K562 (cell line): ENCODE data around the gene ADD3. TPM values are rescaled to one million over a fixed set of nuclear protein-coding genes. Genes with fewer than 3 reads are reported as not detected.

Experiments
- ATAC-seq: fragments of 200-7000 bp; cut with Tn5 transposase; 3 replicates; pipeline ENCODE4 v1.9.1; 2020; ENCODE audit warnings: moderate library complexity
- BruUV-seq: library from RNA; stranded (reverse); fragments of 400-500 nt; replicated peaks from 2 replicates; lab custom pipeline; 2021; lab: Mats Ljungman, UMichigan
- CTCF ChIA-PET: fragments of 300-600 bp; formaldehyde crosslinking; extraction: SDS; loops from one replicate; lab custom pipeline; 2021; ENCODE audit warnings: low intra/inter-chr PET ratio; lab: Yijun Ruan, JAX
- POLR2A ChIA-PET: fragments of 300-600, 350-650 bp; sonication (Branson Sonifier 250); formaldehyde crosslinking; extraction: SDS; loops from one replicate; lab custom pipeline; 2021; ENCODE audit warnings: antibody characterized with exemption, inconsistent platforms; lab: Yijun Ruan, JAX
- DNase-seq, 4 experiments: peaks; one replicate each; pipeline versions ENCODE4 v3.0.0 to v3.0.0-alpha.2; 2011 to 2018; ENCODE audit warnings: low spot score in 3 of 4, mixed read lengths in 3 of 4; ENCODE audit errors: extremely low read depth in 1 of 4
- FAIRE-seq: peaks from 2 replicates; lab custom pipeline; 2011; peaks lifted over from hg19 to GRCh38; lab: Jason Lieb, UNC
- H2AFZ ChIP-seq: 2 replicates; pipeline ENCODE4 v1.6.0; 2011; ENCODE audit warnings: low read depth, low read length, control low read depth, inconsistent platforms
- H3K27ac ChIP-seq: fragments of 200-600 bp; 3 replicates; pipeline ENCODE4 v1.8.0; 2011; ENCODE audit warnings: low read depth, mild to moderate bottlenecking, control low read depth, inconsistent platforms, low read length, moderate library complexity, mixed read lengths; ENCODE audit errors: extremely low read depth
- H3K27me3 ChIP-seq, 2 experiments: fragments of 300-600 bp in 1 of 2; 2 replicates in 1 of 2; 3 replicates in 1 of 2; pipeline versions ENCODE4 v1.6.0 to v1.8.0; 2011; ENCODE audit warnings: inconsistent platforms in 2 of 2, low read length in 2 of 2, mild to moderate bottlenecking in 1 of 2, mixed read lengths in 1 of 2, moderate library complexity in 1 of 2; ENCODE audit not compliant: control insufficient read depth in 2 of 2, insufficient read depth in 2 of 2
- H3K36me3 ChIP-seq: fragments of 300-600 bp; 3 replicates; pipeline ENCODE4 v1.8.0; 2011; ENCODE audit warnings: mild to moderate bottlenecking, low read length, inconsistent platforms; ENCODE audit not compliant: control insufficient read depth, insufficient read depth
- H3K4me1 ChIP-seq, 2 experiments: fragments of 200-600 bp in 1 of 2; replicated peaks in 1 of 2; 2 replicates in 1 of 2; 3 replicates in 1 of 2; pipeline versions ENCODE4 v1.5.1 to v1.8.0; 2011; ENCODE audit warnings: inconsistent platforms in 2 of 2, low read length in 2 of 2, mild to moderate bottlenecking in 1 of 2, mixed read lengths in 1 of 2, moderate library complexity in 1 of 2; ENCODE audit not compliant: control insufficient read depth in 2 of 2, insufficient read depth in 2 of 2
- H3K4me2 ChIP-seq: 2 replicates; pipeline ENCODE4 v1.6.1; 2011; ENCODE audit warnings: low read length, control low read depth, inconsistent platforms, mixed read lengths; ENCODE audit not compliant: insufficient read depth
- H3K4me3 ChIP-seq: fragments of 200-600 bp; sonication (generic), shearing (Covaris generic); 2 replicates; pipeline ENCODE4 v1.5.1; 2016; ENCODE audit warnings: control low read depth, inconsistent platforms
- H3K79me2 ChIP-seq: fragments of 200-600 bp; 3 replicates; pipeline ENCODE4 v1.8.0; 2011; ENCODE audit warnings: low read length, inconsistent platforms; ENCODE audit not compliant: control insufficient read depth, insufficient read depth
- H3K9ac ChIP-seq, 2 experiments: 2 replicates each; pipeline versions ENCODE4 v1.6.0 to v1.6.1; 2011; ENCODE audit warnings: low read depth in 2 of 2, low read length in 2 of 2, control low read depth in 1 of 2, inconsistent platforms in 1 of 2, mild to moderate bottlenecking in 1 of 2, mixed read lengths in 1 of 2; ENCODE audit not compliant: insufficient read depth in 1 of 2
- H3K9me1 ChIP-seq: one replicate; pipeline ENCODE4 v1.6.0; 2011; ENCODE audit warnings: inconsistent platforms, mild to moderate bottlenecking, low read length, moderate library complexity; ENCODE audit not compliant: control insufficient read depth, insufficient read depth
- H3K9me3 ChIP-seq: replicated peaks from 2 replicates; pipeline ENCODE4 v1.5.1; 2011; ENCODE audit warnings: low read depth, low read length, inconsistent platforms; ENCODE audit not compliant: control insufficient read depth, insufficient read depth
- H4K20me1 ChIP-seq: replicated peaks from 2 replicates; pipeline ENCODE4 v1.6.1; 2011; ENCODE audit warnings: low read length, inconsistent platforms, mixed read lengths; ENCODE audit not compliant: control insufficient read depth, insufficient read depth
- ERF ChIP-seq: fragments of 450-650 bp; formaldehyde crosslinking; IDR thresholded peaks from 2 replicates; pipeline ENCODE4 v1.4.0; 2020; ENCODE audit warnings: mild to moderate bottlenecking, mixed read lengths
- MAZ ChIP-seq, 2 experiments: fragments of 450-650 bp in 1 of 2; sonication (generic) in 1 of 2; formaldehyde crosslinking; IDR thresholded peaks in 1 of 2; conservative IDR thresholded peaks in 1 of 2; 2 replicates each; pipeline versions ENCODE4 v1.4.0 to v1.5.0; 2020; ENCODE audit warnings: mild to moderate bottlenecking in 1 of 2, missing genetic modification reagents in 1 of 2
- MEF2D ChIP-seq: conservative IDR thresholded peaks from 2 replicates; pipeline ENCODE4 v1.6.1; 2016; ENCODE audit warnings: low read depth, missing genetic modification characterization, missing compliant biosample characterization
- NFATC3 ChIP-seq: fragments of 450-650 bp; IDR thresholded peaks from 2 replicates; pipeline ENCODE4 v1.6.1; 2017; ENCODE audit warnings: mild to moderate bottlenecking
- ZNF121 ChIP-seq: sonication (generic); formaldehyde crosslinking; conservative IDR thresholded peaks from 2 replicates; pipeline ENCODE4 v1.8.0; 2022; ENCODE audit warnings: missing genetic modification reagents
- ZNF384 ChIP-seq: IDR thresholded peaks from 2 replicates; pipeline ENCODE4 v1.6.1; 2012; ENCODE audit warnings: low read depth, low read length, improper control_type of control experiment
- WGBS: fragments of 100-300 bp; shearing (Covaris generic); methylation state at CpG from one replicate; pipeline ENCODE4 v1.1.6; 2016; ENCODE audit warnings: low coverage, mixed read lengths; ENCODE audit not compliant: insufficient coverage; ENCODE audit errors: missing lambda C conversion rate; 5-methylcytosine and 5-hydroxymethylcytosine counted together
- in situ Hi-C: fragments of 300-500 bp; cut with MboI; formaldehyde crosslinking; loops from 4 replicates; pipeline ENCODE4 v1.15.0; 2018; ENCODE audit warnings: inconsistent platforms, mixed read lengths
- intact Hi-C: fragments of 100-400 bp; cut with micrococcal nuclease; formaldehyde crosslinking; loops from 2 replicates; pipeline ENCODE4 v1.14.2; 2022
- polyA plus RNA-seq, 8 experiments: library from polyadenylated mRNA; depleted of rRNA in 4 of 8; stranded (reverse) in 5 of 8; unstranded in 3 of 8; fragments of >200 nt; fragmentation: Nextera tagmentation in 2 of 8; fragmentation: Illumina TruSeq in 1 of 8; extraction: Ambion mirVana in 2 of 8; extraction: Trizol in 1 of 8; gene quantifications; 2 replicates each; pipeline versions ENCODE4 v1.2.1 to v1.2.3, GENCODE V29; 2011 to 2014; ENCODE audit warnings: inconsistent platforms in 1 of 8, missing spikeins in 1 of 8
- total RNA-seq, 7 experiments: library from RNA; depleted of rRNA in 6 of 7; stranded (reverse); fragments of >200 nt in 6 of 7; fragmentation: Illumina TruSeq in 2 of 7; extraction: Trizol in 2 of 7; gene quantifications; 2 replicates each; pipeline versions ENCODE4 v1.2.1 to v1.2.3, GENCODE V29; 2011 to 2021; ENCODE audit warnings: low replicate concordance in 1 of 7
- TF ChIP-seq, protein P1 (sequence below): sonication (generic); formaldehyde crosslinking; IDR thresholded peaks from 2 replicates; pipeline ENCODE4 v1.8.0; 2022; ENCODE audit warnings: missing genetic modification reagents, mild to moderate bottlenecking, borderline replicate concordance
- TF ChIP-seq, protein P2 (sequence below): fragments of 250-450 bp; sonication (Bioruptor Pico); IDR thresholded peaks from 2 replicates; pipeline ENCODE4 v1.8.0; 2021; ENCODE audit warnings: mild to moderate bottlenecking, moderate library complexity

Gene ADD3
- total and polyA plus RNA-seq, 9 of the 15 experiments (the other 6 are each of a cell fraction or from before 2014, with no cell fraction given): 13.2 to 125 (median 31.7) TPM

- TF ChIP-seq MEF2D (tag): no peak
- TF ChIP-seq, protein P1, sequence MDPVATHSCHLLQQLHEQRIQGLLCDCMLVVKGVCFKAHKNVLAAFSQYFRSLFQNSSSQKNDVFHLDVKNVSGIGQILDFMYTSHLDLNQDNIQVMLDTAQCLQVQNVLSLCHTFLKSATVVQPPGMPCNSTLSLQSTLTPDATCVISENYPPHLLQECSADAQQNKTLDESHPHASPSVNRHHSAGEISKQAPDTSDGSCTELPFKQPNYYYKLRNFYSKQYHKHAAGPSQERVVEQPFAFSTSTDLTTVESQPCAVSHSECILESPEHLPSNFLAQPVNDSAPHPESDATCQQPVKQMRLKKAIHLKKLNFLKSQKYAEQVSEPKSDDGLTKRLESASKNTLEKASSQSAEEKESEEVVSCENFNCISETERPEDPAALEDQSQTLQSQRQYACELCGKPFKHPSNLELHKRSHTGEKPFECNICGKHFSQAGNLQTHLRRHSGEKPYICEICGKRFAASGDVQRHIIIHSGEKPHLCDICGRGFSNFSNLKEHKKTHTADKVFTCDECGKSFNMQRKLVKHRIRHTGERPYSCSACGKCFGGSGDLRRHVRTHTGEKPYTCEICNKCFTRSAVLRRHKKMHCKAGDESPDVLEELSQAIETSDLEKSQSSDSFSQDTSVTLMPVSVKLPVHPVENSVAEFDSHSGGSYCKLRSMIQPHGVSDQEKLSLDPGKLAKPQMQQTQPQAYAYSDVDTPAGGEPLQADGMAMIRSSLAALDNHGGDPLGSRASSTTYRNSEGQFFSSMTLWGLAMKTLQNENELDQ (CRISPR knock-in tag): no peak
- TF ChIP-seq ERF (CRISPR knock-in tag): no peak
- TF ChIP-seq NFATC3: no peak
- TF ChIP-seq MAZ (CRISPR knock-in tag; conservative IDR thresholded peaks at IDR 0.05 in 1 of 2, IDR thresholded peaks at IDR 0.05 in 1 of 2): no peak
These were observed 53.9 kb downstream of the ADD3 start (continued) for GRCh38 chr10:110061687-110062086.

DNA sequence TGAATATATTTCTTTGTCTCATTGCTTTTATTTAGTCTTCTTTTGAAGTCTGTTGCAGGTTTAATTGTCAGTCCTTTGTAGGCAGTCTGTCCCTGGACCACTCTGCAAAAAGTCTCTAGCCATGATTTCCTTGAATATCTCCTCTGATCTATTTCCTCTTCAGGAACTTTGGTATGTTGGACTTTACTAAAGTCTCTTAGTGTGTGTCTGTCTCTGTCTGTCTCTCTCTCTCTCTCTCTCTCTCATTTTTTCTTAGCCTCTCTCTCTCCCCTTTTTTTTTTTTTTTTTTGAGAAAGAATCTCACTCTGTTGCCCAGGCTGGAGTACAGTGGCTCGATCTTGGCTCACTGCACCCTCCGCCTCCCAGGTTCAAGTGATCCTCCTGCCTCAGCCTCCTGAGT, 57.5 kb downstream of the ADD3 start:
- no peak overlapping the region for H3K4me2 ChIP-seq
- BruUV-seq: no TSS peak
- intact Hi-C loops: no loop called here
- TF ChIP-seq ZNF121 (CRISPR knock-in tag): peak; percentile 68
- TF ChIP-seq, protein P2, sequence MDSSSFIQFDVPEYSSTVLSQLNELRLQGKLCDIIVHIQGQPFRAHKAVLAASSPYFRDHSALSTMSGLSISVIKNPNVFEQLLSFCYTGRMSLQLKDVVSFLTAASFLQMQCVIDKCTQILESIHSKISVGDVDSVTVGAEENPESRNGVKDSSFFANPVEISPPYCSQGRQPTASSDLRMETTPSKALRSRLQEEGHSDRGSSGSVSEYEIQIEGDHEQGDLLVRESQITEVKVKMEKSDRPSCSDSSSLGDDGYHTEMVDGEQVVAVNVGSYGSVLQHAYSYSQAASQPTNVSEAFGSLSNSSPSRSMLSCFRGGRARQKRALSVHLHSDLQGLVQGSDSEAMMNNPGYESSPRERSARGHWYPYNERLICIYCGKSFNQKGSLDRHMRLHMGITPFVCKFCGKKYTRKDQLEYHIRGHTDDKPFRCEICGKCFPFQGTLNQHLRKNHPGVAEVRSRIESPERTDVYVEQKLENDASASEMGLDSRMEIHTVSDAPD (CRISPR knock-in tag): no peak
- peak; percentile 41; the same call in 1 of the 2 replicates for TF ChIP-seq ZNF384
- TF ChIP-seq, all 486 proteins: peak for 2
- Histone ChIP-seq H3K4me1 (peaks cover 4 to 20% of the 10 kb centered on the region in 2 experiments), H3K9ac (no peak overlapping the region), H3K27me3 (no peaks in the 10 kb centered on the region), H3K36me3 (no peaks in the 10 kb centered on the region), H3K79me2 (0 out of 3 replicates have a peak, but pooled peaks cover 11% of the 10 kb centered on the region), H3K4me3 (no peak overlapping the region), H3K9me3 (no peaks in the 10 kb centered on the region), H4K20me1 (no peaks in the 10 kb centered on the region), H3K9me1 (no peaks in the 10 kb centered on the region), H3K27ac (no peak overlapping the region), H2AFZ (no peak overlapping the region)
- CTCF ChIA-PET: interaction anchor here (0.7 kb wide), 1 partner anchor 224 kb away, joined by 3 read pairs; no protein-coding TSS in a partner anchor
- in situ Hi-C loops: no loop called here
- POLR2A ChIA-PET: no interaction called here
- FAIRE-seq (no peak), ATAC-seq (no peak), DNase-seq (no peak)
- 83% methylated on average over 1 of the region's 2 CpGs for WGBS
